ENCODE data around the gene USP27X. TPM values are rescaled to one million over a fixed set of nuclear protein-coding genes. Genes with fewer than 3 reads are reported as not detected.

Gene USP27X
- total and polyA plus RNA-seq, 2 of the 4 experiments (the other 2 are of a cell fraction): 2.7 to 6.3 TPM

GRCh38 chrX:49859491-49859890 is 19.8 kb upstream of the USP27X start:
- Histone ChIP-seq H3K14ac (replicated peaks; ENCODE audit: low read depth, low read length) (no peak overlapping the region), H3K27me3 (ENCODE audit: control insufficient read depth, insufficient read depth, low read length) (peaks cover 3% of the 10 kb centered on the region), H4K91ac (ENCODE audit: insufficient read depth, low read depth, low read length) (no peak overlapping the region), H3K4me3 (ENCODE audit: insufficient read depth, low read depth, low read length) (no peak overlapping the region), H2BK5ac (ENCODE audit: low read depth, low read length, poor library complexity, severe bottlenecking) (no peak overlapping the region), H3K56ac (ENCODE audit: extremely low read depth, insufficient read depth, low read length) (no peak overlapping the region), H2AFZ (replicated peaks; ENCODE audit: low read length, poor library complexity) (no peak overlapping the region), H3K4ac (ENCODE audit: low read depth, low read length) (no peak overlapping the region), H2BK15ac (ENCODE audit: low read depth, low read length) (no peak overlapping the region), H3K9me3 (ENCODE audit: control insufficient read depth, insufficient read depth, low read length) (no peaks in the 10 kb centered on the region), H3K9me1 (ENCODE audit: insufficient read depth, low read length) (no peaks in the 10 kb centered on the region), H2AK5ac (ENCODE audit: low read depth, low read length) (no peak overlapping the region), H2AK9ac (replicated peaks; ENCODE audit: low read depth, low read length, poor library complexity) (no peak overlapping the region), H3K4me1 (ENCODE audit: control insufficient read depth, insufficient read depth, low read length) (no peaks in the 10 kb centered on the region), H4K20me1 (ENCODE audit: insufficient read depth, low read length) (no peaks in the 10 kb centered on the region), H3K23ac (ENCODE audit: low read depth, low read length) (no peak overlapping the region), H2BK120ac (ENCODE audit: low read depth, low read length) (no peak overlapping the region), H2BK20ac (ENCODE audit: low read depth, low read length) (no peak overlapping the region), H4K5ac (ENCODE audit: low read depth, low read length) (no peak overlapping the region), H3K36me3 (ENCODE audit: control insufficient read depth, insufficient read depth, low read length) (no peaks in the 10 kb centered on the region), H4K8ac (ENCODE audit: low read depth in 2 of 2, low read length in 2 of 2) (no peak overlapping the region), H3K79me1 (ENCODE audit: low read depth in 1 of 2, low read length in 2 of 2) (no peaks in the 10 kb centered on the region), H3K27ac (ENCODE audit: insufficient read depth, low read length) (no peak overlapping the region), H3K9ac (ENCODE audit: low read depth, low read length) (no peak overlapping the region), H3K4me2 (ENCODE audit: low read depth, low read length) (no peak overlapping the region), H3K18ac (ENCODE audit: low read depth, low read length) (no peak overlapping the region)
- in situ Hi-C loops (cut with MboI; ENCODE audit: low sequenced_read_pairs): no loop called here
- DNase-seq (no peak), ATAC-seq (ENCODE audit: low read depth) (no peak)
- ChIA-PET CTCF (no interaction called here), POLR2A (ENCODE audit: unreplicated experiment) (no interaction called here)
- dilution Hi-C loops (cut with HindIII; ENCODE audit: low sequenced_read_pairs, unreplicated experiment): no loop called here
- intact Hi-C loops (cut with micrococcal nuclease): no loop called here
- no TSS peak for BruUV-seq (replicated peaks)
- no CpG with 5 or more reads among the region's 1 CpG for WGBS, 2 experiments (ENCODE audit: extremely low coverage in 2 of 2, insufficient read length in 1 of 2)
- TF ChIP-seq RFX5 (IDR thresholded peaks at IDR 0.05; ENCODE audit: low read depth, low read length) (no peak), CHD1 (IDR thresholded peaks at IDR 0.05; ENCODE audit: low read depth, low read length) (no peak)
